ENCODE results near the gene SMARCE1.

DNA sequence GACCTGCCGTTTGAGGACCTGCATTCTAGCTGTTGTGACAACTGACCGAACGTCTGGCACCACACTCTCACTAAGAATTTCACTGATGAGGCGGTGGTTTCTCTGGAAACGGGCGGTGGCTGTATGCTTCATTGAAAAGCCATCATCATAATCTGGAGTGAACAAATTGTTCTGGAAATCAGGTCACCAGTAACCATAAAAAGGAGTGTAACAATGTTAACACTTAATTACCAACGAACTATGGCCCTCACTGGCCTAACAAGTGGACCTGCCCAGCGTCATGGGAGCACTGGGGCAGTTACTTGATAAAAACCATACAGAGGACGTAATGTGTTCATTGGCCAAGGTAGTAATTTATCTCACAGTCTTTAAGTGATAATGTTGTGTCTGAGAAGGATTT is 15.4 kb downstream of the SMARCE1 start:
- TF ChIP-seq, protein P1, sequence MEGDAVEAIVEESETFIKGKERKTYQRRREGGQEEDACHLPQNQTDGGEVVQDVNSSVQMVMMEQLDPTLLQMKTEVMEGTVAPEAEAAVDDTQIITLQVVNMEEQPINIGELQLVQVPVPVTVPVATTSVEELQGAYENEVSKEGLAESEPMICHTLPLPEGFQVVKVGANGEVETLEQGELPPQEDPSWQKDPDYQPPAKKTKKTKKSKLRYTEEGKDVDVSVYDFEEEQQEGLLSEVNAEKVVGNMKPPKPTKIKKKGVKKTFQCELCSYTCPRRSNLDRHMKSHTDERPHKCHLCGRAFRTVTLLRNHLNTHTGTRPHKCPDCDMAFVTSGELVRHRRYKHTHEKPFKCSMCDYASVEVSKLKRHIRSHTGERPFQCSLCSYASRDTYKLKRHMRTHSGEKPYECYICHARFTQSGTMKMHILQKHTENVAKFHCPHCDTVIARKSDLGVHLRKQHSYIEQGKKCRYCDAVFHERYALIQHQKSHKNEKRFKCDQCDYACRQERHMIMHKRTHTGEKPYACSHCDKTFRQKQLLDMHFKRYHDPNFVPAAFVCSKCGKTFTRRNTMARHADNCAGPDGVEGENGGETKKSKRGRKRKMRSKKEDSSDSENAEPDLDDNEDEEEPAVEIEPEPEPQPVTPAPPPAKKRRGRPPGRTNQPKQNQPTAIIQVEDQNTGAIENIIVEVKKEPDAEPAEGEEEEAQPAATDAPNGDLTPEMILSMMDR (conservative IDR thresholded peaks at IDR 0.05; ENCODE audit: low read depth, low read length): no peak
- TF ChIP-seq POLR2A (IDR thresholded peaks at IDR 0.05; ENCODE audit: low read depth, low read length): no peak

Measured in IMR-90 (cell line).